HG03095 (cell line): ENCODE measurements around the gene ATRIP.

ENCODE experiments used
- ATAC-seq: cut with Tn5 transposase; IDR thresholded peaks from one replicate; pipeline ENCODE4 v1.9.1; 2021; ENCODE audit warnings: moderate library complexity; ENCODE audit not compliant: unreplicated experiment

ATRIP gene

DNA sequence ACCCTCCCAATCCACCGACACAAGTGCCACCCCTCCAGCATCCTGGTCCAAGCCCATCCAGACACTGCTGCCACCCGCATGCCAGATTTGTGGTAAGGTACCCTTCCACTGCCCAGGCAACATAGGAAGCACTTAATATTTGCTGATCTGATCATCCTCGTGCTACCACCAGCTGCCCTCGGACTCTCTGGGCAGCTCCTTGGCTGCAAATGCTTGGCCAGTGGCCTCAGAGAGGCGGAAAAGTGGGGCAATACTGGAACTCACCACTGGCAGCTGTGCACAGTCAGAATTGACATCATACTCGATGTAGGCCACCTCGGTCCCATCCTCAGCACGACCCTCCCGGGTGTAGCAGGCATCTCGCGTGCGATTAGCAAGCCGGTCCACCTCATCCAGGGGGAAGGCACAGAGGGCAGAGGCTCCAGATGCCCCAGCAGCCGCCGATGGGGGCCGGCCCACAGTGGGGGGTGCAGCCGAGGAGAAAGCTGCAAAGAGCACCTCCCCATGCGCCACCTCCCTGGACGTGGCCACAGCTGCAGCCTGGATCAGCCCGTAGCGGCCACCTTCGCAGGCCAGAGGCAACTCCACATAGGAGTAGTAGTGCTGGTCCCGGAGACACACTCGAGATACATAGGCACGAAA lies 23.2 kb upstream of the ATRIP start:
- ATAC-seq, result no peak

DNA sequence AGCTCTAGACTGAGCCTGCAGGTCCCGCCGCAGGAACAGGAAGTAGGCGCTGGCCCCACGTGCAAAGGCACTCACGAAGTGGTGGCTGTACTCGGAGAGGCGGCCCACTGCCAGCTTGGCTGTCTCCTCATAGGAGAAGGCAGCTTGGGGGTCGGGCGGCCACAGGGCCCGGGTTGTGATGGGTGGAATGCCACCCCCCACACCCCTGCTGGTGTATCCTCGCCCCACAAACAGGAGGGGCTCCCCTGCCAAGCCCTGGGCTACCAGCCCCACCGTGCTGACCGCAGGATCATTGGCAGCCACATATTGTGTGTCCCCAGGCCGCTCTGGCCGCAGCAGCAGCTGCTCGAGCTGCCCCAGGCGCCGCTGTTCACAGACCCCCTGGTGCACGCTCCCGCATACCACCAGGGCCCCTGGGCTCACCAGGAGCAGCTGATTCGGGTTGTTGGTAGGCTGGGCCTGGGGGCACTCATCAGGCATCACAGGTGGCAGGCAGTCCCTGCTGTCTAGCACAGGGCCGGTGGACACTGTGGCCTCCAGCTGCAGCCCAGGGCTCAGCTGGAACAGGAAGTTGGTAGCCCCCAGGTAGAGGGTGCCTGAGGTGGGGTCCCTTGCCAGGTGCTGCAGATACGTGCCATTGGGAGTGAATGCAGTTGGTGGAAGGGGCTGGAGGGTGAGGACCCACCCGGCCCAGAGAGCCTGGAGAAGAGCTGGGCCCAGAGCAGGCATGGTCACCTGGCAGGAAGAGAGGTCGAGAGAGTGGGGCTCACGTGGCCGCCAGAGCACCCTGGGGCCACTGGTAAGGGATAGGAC lies 22.4 kb upstream of the ATRIP start:
- no peak for ATAC-seq

DNA sequence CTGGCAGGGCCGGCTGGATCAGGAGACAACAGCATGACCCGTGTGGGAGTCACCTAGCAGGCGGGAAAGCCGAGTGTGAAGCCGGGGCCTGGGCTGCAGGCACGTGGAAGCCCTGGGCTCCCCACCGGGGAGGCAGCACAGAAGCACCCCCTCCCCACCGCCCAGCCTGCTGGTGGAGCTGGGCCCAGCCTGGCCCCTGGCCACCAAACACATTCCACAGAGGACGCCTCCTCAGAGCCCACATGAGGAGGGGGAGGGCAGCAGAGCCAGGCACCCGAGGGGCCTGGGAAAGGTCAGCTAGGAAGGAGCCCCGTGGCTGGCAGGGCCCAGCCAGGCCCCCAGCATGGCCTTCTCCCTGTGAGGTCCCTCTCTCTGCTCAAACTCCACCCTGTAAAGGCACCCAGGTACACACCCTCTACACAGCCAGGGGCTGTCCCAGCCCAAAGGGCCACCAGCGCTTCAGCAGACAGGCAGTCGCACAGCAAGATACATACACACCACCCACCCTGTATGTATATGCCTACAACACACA lies 21.2 kb upstream of the ATRIP start:
- no peak for ATAC-seq

DNA sequence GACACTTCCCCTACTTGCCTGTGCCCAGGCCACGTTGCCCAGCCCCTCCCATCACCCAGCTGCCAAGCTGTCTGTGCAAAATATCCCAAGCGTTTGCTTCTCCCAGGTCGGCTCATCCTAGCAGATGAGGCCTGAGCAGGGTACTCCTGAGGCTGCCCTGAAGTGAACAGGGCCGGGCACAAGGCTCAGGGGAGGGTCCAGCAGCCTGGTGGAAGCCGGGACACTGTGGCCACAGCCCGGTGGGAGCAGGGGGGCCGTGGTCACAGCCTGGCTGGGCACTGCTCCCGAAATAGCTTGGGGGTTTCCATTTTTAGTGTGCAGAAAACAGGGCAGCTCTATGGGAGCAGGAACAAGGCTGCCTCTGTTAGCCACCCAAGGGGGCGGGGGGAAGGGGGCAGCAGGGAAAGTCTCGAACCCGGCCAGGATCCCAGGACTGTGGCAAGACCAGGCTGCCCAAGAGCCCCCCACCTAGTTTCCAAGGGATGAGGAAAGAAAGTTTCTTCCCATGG lies 20.1 kb upstream of the ATRIP start:
- ATAC-seq, result no peak

GRCh38 chr3:48426944-48427629 lies 19.4 kb upstream of the ATRIP start:
- no peak for ATAC-seq

DNA sequence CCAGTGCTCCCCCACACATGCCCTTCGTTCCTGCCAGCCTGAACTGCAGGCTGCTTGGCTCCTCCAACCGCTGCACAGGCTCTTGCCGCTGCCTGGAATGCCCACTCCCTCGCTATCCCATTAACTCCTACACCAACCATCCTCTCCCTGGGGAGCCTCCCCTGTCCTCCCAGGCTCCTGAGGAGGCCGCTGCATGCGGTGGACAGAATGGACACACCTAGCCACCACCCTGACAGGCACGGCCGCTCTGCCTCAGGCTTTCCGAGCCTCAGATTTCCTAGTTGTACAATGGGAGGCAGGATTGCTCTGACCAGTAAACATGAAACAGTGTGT lies 18.9 kb upstream of the ATRIP start:
- no peak for ATAC-seq

DNA sequence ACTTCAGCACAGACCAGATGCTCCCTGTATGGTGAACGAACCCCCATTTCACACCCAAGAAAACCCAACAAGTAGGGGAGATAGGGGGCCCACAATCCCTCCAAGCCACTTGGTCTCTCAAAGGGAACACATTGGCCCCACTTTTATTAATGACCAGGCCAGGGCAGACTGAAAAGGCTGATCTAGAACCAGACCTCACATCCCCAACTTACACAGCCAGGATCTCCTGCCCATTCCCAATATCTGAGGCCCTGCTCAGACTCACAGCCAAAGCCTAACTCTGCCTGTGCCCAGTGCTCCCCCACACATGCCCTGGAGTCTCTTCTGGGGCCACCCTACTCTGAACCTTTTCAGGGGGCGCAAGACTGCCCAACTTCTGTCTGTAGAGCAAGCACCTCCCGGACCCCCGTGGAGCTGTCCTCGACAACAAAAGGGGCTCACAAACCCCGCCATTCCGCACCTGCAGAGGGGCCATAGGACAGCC lies 18.4 kb upstream of the ATRIP start:
- no peak for ATAC-seq

GRCh38 chr3:48428572-48429316 lies 17.8 kb upstream of the ATRIP start:
- ATAC-seq, result no peak

- no peak for ATAC-seq
These were observed 17.1 kb upstream of the ATRIP start for GRCh38 chr3:48429317-48429959.

DNA sequence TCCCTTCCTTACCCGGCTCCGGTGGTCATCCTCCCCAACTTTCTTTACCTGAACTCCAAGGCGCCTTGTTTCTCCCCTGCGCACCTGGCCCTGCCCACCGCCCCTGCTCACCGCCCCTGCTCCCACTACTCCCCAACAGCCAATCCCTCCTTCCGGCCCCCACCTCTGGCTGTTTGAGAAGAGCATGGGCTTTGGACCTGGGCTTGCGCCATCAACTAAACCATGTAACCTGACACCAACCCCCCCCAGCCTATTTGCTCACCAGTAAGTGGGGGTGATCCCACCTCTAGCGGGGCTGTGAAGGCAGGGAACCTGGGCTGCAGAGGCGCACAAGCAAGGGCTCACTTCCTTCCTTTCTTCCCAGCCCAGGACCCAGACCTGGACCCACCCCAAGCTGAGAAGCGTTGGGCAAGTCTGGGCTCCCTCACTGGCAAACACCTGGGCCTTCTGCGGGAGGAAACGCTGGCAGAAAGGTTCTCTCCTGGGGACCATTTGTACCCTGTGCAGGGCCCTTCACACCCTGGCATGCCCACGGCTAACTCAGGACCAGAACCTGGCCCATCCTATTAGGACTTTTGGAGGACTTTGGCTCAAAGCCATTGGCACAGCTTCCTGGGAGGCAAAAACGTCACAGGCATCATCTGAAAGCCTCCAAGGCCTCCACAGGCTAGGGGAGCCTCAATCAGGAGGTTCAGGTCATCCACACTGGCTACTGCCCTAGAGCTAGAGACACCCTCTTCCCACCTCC lies 16.4 kb upstream of the ATRIP start, which contains the start of gene PLXNB1:
PLXNB1 (minus strand) TSS at position 127 of the 748 bp plus-strand sequence. CDS start 5,475 bp downstream, outside the sequence.
- ATAC-seq, result no peak

DNA sequence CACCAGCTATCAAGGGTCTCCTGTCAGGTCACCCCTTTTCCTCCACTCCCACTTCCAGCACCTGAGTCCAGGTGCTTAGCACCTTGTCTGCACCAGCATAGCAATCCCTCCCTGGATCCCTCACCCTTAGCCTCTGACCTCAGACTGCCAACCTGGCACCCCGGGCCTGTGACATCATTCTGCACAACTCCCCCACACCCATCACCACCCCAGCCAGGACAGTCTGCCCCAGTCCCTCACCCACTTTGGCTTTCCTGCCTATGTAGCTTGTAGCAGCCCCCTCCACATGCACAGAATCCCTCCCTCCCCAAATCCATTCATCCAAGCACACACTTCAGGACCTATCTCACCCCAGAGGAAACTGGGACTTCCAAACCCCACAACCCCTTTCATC lies 15.8 kb upstream of the ATRIP start:
- ATAC-seq, result no peak

- no peak for ATAC-seq
These were observed 15.1 kb upstream of the ATRIP start for GRCh38 chr3:48431224-48432029.

DNA sequence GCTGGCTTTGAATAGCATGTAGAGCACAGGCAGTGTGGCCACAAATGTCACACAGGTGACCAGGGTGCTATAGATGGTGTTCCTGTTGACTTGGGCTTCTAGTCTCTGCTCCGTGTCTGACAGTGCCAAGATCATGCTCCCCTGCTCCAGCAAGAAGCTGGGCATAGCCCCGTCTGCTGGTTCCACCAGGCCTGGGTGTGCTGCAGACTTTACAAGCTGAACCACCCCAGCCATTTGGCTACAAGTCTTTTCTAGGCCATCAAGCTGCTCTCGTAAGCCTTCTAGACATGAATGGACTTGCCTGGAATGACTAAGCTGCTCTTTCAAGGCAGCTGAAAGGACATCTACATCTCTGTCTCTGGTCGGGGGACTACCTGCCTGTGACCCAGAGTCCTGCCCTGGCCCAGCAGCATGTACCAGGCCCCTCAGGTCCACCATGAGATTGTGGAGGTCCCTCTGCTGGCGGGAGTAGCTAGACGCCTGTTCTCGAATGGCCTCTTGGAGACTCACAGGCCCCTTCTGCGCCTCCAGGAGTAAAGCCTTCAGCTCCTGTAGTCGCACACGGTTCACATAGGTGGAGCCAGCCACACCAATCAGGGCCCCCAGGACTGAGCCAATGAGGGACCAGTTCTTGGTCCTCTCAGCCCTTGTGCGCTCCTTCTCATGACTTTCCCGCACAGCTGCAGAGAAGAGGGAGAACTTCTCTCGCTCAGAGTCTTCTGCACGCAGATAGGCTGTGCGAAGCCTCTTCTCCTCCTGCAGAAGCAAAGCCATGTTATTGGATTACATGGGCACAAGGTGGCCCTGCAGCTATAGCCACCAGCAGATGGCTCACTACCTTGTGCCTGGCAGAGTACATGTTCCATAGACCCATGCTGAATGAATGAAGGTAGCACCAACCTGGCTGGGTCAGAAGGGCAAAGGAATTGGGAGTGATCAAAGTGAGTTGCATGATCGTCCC lies 13.8 kb upstream of the ATRIP start:
- ATAC-seq, result no peak

DNA sequence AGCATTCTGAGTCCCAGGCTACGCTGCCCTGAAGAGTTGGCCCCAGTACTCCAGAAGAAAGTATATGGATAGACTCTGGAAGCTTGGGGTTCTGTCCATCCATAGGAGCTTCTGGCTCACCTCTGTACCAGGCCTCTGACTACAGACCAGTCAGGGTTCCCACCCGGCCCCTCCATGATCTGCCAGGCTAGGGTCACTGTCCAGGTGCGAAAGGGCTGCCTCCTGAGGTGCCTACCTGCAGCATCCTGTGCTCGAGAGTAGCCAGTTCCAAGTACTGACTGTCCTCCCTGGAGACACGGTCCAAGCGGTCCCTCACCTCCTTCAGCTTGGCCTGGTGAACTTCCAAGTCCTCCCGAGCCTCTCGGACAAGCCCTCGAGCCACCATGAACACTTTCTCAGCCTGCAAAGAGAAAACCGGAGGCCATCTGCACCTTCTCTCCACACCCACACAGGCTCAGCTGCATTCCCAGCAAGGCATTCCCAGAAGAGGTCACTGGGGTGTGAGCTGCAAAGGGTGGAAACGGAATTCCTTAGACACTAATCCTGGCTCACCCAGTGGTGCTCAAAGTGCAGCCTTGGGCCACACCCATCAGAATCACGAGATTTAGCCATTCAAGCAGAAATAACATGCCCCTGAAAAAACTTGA lies 12.9 kb upstream of the ATRIP start:
- no peak for ATAC-seq

DNA sequence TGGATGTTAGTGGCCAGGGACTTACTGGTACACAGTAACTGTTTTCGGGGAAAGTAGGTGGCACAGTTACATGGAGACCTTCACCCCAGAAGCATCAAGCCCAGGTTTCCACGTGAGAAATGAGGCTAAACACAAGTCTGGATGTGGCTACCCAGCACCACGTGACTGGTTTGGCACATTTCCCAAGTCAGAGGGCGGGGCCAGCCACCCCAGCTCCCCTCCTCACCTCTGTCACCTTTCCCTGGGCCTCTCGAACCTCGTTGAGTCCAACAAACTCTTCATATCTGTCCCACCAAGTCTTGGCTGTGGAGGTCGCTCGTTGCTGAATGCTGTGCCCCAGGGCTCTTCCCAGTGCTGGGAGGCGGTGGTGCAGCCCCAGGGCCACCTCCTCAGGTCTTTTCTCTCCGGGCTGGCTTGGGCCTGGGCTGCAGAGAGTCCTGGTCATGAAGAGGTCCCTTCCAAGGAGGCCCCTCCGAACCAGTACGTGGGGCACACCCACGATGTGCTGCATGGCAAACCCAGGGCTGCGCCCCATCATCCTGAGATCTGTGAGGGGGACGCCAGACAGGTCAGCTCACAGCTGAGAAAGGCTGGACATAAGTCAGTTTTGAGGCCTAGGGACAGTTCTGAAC lies 11.8 kb upstream of the ATRIP start:
- no peak for ATAC-seq

GRCh38 chr3:48435223-48435595 lies 11.3 kb upstream of the ATRIP start:
- ATAC-seq, result no peak
